ENCODE measurements around the gene CCDC85A. TPM values are rescaled to one million over a fixed set of nuclear protein-coding genes. Genes with fewer than 3 reads are reported as not detected.

Gene CCDC85A
- polyA plus RNA-seq, 1 of the 3 experiments (the other 2 are of a cell fraction), result 48.7 TPM

DNA sequence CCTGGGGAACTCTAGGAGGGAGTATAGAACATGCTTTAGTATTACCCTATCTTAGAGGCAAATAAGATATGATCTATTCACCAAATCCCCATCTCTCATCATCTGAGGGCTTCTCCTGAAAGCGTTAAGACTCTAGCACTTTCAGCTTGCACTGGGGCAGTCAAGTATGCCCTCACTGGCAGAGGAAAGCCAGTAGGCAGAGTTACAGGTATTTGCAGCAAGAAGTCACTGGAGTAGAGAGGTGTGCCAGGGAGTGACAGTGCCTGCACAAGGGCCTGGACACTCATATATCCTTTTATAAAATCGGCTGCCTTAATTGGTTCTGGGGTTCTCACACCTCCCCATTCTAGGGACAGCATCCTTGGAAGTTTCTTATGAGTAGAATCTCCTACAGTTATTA lies 31.9 kb upstream of the CCDC85A start:
- POLR2A ChIA-PET, result no interaction called here
- CTCF ChIA-PET, result no interaction called here
- no peak for TF ChIP-seq NRF1 (IDR thresholded peaks at IDR 0.05; ENCODE audit: low read depth, low read length)
- no peak for TF ChIP-seq TEAD4 (IDR thresholded peaks at IDR 0.05; ENCODE audit: borderline replicate concordance, insufficient read depth)
- TF ChIP-seq CHD2 (IDR thresholded peaks at IDR 0.05; ENCODE audit: low read length, partially characterized antibody), result no peak
- H3K4me1 ChIP-seq (ENCODE audit: control insufficient read depth in 1 of 2, insufficient read depth in 2 of 2, low read depth in 1 of 2, low read length in 1 of 2), result no peaks in the 10 kb centered on the region
- no peaks in the 10 kb centered on the region for H3K79me2 ChIP-seq (ENCODE audit: insufficient read depth)
- no peaks in the 10 kb centered on the region for H3K36me3 ChIP-seq (replicated peaks in 1 of 2; ENCODE audit: control insufficient read depth in 1 of 2, insufficient read depth in 2 of 2, low read length in 1 of 2)
- no peaks in the 10 kb centered on the region for H3K9me3 ChIP-seq
- H3F3A ChIP-seq (replicated peaks; ENCODE audit: insufficient read depth), result no peaks in the 10 kb centered on the region
- H3K9ac ChIP-seq, result no peak overlapping the region
- no peaks in the 10 kb centered on the region for H4K20me1 ChIP-seq (ENCODE audit: insufficient read depth)
- H3K4me2 ChIP-seq, result no peak overlapping the region
- 17% methylated on average over 2 of the region's 2 CpGs for WGBS (ENCODE audit: low lambda C conversion rate)
- no peak overlapping the region for H3K27ac ChIP-seq (ENCODE audit: low read depth in 2 of 2, low read length in 1 of 2)
- no peaks in the 10 kb centered on the region for H3K9me2 ChIP-seq
- no peaks in the 10 kb centered on the region for H3K27me3 ChIP-seq (ENCODE audit: insufficient read depth)
- DNase-seq, result no peak
- no peak overlapping the region for H2AFZ ChIP-seq (ENCODE audit: low read depth)
- H3K4me3 ChIP-seq (ENCODE audit: low read depth in 2 of 2, low read length in 1 of 2), result no peak overlapping the region

DNA sequence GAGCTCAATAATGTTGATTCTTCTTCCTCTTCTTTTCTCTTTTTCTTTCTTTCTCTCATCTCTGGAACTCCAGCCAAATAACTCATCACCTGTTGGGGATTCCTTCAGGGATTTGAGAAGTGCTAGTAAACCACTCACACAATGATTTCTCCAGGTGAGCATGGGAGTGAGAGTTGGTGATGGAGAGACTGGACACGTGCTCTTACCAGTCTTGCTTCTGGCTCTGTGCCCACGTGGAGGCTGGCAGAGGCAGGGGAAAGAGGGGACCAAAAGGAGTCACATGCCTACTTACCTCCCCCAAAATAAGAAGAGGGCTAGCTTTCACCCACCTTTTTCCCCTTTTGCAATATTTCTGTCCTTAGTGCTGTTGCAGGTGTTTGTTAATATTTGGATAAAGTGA lies 28.6 kb upstream of the CCDC85A start:
- no peaks in the 10 kb centered on the region for H3K9me2 ChIP-seq
- H3K79me2 ChIP-seq (ENCODE audit: insufficient read depth), result no peaks in the 10 kb centered on the region
- no peak overlapping the region for H3K4me2 ChIP-seq
- no peaks in the 10 kb centered on the region for H3K9me3 ChIP-seq
- no peaks in the 10 kb centered on the region for H3K36me3 ChIP-seq (replicated peaks in 1 of 2; ENCODE audit: control insufficient read depth in 1 of 2, insufficient read depth in 2 of 2, low read length in 1 of 2)
- 5% methylated on average over 2 of the region's 2 CpGs for WGBS (ENCODE audit: low lambda C conversion rate)
- no peak overlapping the region for H3K4me3 ChIP-seq (ENCODE audit: low read depth in 2 of 2, low read length in 1 of 2)
- TF ChIP-seq RFX5 (IDR thresholded peaks at IDR 0.05; ENCODE audit: low read length), result no peak
- TF ChIP-seq JUND (IDR thresholded peaks at IDR 0.05), result no peak
- TF ChIP-seq, protein P1, sequence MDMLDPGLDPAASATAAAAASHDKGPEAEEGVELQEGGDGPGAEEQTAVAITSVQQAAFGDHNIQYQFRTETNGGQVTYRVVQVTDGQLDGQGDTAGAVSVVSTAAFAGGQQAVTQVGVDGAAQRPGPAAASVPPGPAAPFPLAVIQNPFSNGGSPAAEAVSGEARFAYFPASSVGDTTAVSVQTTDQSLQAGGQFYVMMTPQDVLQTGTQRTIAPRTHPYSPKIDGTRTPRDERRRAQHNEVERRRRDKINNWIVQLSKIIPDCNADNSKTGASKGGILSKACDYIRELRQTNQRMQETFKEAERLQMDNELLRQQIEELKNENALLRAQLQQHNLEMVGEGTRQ (IDR thresholded peaks at IDR 0.05; ENCODE audit: borderline replicate concordance, low read depth, low read length), result no peak
- TF ChIP-seq, protein P2, sequence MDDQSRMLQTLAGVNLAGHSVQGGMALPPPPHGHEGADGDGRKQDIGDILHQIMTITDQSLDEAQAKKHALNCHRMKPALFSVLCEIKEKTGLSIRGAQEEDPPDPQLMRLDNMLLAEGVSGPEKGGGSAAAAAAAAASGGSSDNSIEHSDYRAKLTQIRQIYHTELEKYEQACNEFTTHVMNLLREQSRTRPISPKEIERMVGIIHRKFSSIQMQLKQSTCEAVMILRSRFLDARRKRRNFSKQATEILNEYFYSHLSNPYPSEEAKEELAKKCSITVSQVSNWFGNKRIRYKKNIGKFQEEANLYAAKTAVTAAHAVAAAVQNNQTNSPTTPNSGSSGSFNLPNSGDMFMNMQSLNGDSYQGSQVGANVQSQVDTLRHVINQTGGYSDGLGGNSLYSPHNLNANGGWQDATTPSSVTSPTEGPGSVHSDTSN (IDR thresholded peaks at IDR 0.05), result no peak
- no peak for TF ChIP-seq GABPA (IDR thresholded peaks at IDR 0.05; ENCODE audit: low read depth)
- TF ChIP-seq RAD21 (IDR thresholded peaks at IDR 0.05; ENCODE audit: low read length), result no peak
- TF ChIP-seq NRF1 (IDR thresholded peaks at IDR 0.05; ENCODE audit: low read depth, low read length), result no peak
- TF ChIP-seq EP300 (IDR thresholded peaks at IDR 0.05; ENCODE audit: borderline replicate concordance in 1 of 2, low read depth in 1 of 2, low read length in 1 of 2), result no peak
- TF ChIP-seq MEF2A (IDR thresholded peaks at IDR 0.05; ENCODE audit: borderline replicate concordance, low read depth), result no peak
- no peak for TF ChIP-seq EZH2phosphoT487 (IDR thresholded peaks at IDR 0.05; ENCODE audit: borderline replicate concordance, low read depth)
- TF ChIP-seq, protein P3, sequence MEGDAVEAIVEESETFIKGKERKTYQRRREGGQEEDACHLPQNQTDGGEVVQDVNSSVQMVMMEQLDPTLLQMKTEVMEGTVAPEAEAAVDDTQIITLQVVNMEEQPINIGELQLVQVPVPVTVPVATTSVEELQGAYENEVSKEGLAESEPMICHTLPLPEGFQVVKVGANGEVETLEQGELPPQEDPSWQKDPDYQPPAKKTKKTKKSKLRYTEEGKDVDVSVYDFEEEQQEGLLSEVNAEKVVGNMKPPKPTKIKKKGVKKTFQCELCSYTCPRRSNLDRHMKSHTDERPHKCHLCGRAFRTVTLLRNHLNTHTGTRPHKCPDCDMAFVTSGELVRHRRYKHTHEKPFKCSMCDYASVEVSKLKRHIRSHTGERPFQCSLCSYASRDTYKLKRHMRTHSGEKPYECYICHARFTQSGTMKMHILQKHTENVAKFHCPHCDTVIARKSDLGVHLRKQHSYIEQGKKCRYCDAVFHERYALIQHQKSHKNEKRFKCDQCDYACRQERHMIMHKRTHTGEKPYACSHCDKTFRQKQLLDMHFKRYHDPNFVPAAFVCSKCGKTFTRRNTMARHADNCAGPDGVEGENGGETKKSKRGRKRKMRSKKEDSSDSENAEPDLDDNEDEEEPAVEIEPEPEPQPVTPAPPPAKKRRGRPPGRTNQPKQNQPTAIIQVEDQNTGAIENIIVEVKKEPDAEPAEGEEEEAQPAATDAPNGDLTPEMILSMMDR (IDR thresholded peaks at IDR 0.05), result no peak
- TF ChIP-seq POLR2AphosphoS5 (IDR thresholded peaks at IDR 0.05; ENCODE audit: low read depth, low read length), result no peak
- no peak for TF ChIP-seq GATA2 (CRISPR knock-in tag; IDR thresholded peaks at IDR 0.05)
- no peak for TF ChIP-seq SIN3A (IDR thresholded peaks at IDR 0.05; ENCODE audit: borderline replicate concordance, low read depth, low read length)
- TF ChIP-seq TCF12 (IDR thresholded peaks at IDR 0.05), result no peak
- TF ChIP-seq, protein P4, sequence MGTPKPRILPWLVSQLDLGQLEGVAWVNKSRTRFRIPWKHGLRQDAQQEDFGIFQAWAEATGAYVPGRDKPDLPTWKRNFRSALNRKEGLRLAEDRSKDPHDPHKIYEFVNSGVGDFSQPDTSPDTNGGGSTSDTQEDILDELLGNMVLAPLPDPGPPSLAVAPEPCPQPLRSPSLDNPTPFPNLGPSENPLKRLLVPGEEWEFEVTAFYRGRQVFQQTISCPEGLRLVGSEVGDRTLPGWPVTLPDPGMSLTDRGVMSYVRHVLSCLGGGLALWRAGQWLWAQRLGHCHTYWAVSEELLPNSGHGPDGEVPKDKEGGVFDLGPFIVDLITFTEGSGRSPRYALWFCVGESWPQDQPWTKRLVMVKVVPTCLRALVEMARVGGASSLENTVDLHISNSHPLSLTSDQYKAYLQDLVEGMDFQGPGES (IDR thresholded peaks at IDR 0.05; ENCODE audit: low read depth, low read length), result no peak
- TF ChIP-seq ELF1 (IDR thresholded peaks at IDR 0.05), result no peak
- TF ChIP-seq FOXJ3 (CRISPR knock-in tag; IDR thresholded peaks at IDR 0.05), result no peak
- TF ChIP-seq, protein P5, sequence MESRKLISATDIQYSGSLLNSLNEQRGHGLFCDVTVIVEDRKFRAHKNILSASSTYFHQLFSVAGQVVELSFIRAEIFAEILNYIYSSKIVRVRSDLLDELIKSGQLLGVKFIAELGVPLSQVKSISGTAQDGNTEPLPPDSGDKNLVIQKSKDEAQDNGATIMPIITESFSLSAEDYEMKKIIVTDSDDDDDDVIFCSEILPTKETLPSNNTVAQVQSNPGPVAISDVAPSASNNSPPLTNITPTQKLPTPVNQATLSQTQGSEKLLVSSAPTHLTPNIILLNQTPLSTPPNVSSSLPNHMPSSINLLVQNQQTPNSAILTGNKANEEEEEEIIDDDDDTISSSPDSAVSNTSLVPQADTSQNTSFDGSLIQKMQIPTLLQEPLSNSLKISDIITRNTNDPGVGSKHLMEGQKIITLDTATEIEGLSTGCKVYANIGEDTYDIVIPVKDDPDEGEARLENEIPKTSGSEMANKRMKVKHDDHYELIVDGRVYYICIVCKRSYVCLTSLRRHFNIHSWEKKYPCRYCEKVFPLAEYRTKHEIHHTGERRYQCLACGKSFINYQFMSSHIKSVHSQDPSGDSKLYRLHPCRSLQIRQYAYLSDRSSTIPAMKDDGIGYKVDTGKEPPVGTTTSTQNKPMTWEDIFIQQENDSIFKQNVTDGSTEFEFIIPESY (IDR thresholded peaks at IDR 0.05; ENCODE audit: borderline replicate concordance, low read depth), result no peak
- no peak for TF ChIP-seq RCOR1 (IDR thresholded peaks at IDR 0.05; ENCODE audit: low read length)
- no peaks in the 10 kb centered on the region for H4K20me1 ChIP-seq (ENCODE audit: insufficient read depth)
- H3K27me3 ChIP-seq (ENCODE audit: insufficient read depth), result no peaks in the 10 kb centered on the region
- no peak overlapping the region for H3K27ac ChIP-seq (ENCODE audit: low read depth in 2 of 2, low read length in 1 of 2)
- no peaks in the 10 kb centered on the region for H3K4me1 ChIP-seq (ENCODE audit: control insufficient read depth in 1 of 2, insufficient read depth in 2 of 2, low read depth in 1 of 2, low read length in 1 of 2)
- ChIA-PET CTCF (interaction anchor here (1.8 kb wide), 1 partner anchor 28 kb away, joined by 8 read pairs; the partner anchor contains the start of gene CCDC85A), POLR2A (no interaction called here)
- H2AFZ ChIP-seq (ENCODE audit: low read depth), result no peak overlapping the region
- no peak overlapping the region for H3K9ac ChIP-seq
- DNase-seq, result no peak
- no peaks in the 10 kb centered on the region for H3F3A ChIP-seq (replicated peaks; ENCODE audit: insufficient read depth)

Measured in SK-N-SH (cell line).